Effector memory CD8-positive, alpha-beta T cell (primary cell): ENCODE results near the gene BCL2.
A peak's percentile ranks its signal among the peaks of the same experiment; 100 is the strongest.

Source experiments
- ATAC-seq: fragments of 150-1000 bp; cut with Tn5 transposase; replicated peaks from 2 replicates; pipeline ENCODE4 v1.10.0; 2021; ENCODE audit warnings: mild to moderate bottlenecking, moderate library complexity
- DNase-seq, 3 experiments: peaks; one replicate each; pipeline ENCODE4 v3.0.0; 2021
- H3K27ac Mint-ChIP-seq, 2 donors: one replicate each; pipeline ENCODE4 v1.8.0; 2022; ENCODE audit warnings: mild to moderate bottlenecking in 2 of 2, mixed read lengths in 2 of 2, moderate library complexity in 2 of 2
- H3K27me3 Mint-ChIP-seq, 2 donors: one replicate each; pipeline ENCODE4 v1.8.0; 2022; ENCODE audit warnings: mixed read lengths in 2 of 2
- H3K36me3 Mint-ChIP-seq: one replicate; pipeline ENCODE4 v1.8.0; 2022; ENCODE audit warnings: mild to moderate bottlenecking, moderate library complexity, mixed read lengths; ENCODE audit not compliant: insufficient read depth
- H3K4me1 Mint-ChIP-seq, 2 donors: one replicate each; pipeline ENCODE4 v1.8.0; 2022; ENCODE audit warnings: low read depth in 2 of 2, mixed read lengths in 2 of 2
- H3K4me3 Mint-ChIP-seq, 2 donors: one replicate each; pipeline ENCODE4 v1.8.0; 2022; ENCODE audit warnings: mild to moderate bottlenecking in 2 of 2, mixed read lengths in 2 of 2, moderate library complexity in 2 of 2
- H3K9me3 Mint-ChIP-seq, 2 donors: one replicate each; pipeline ENCODE4 v1.8.0; 2022; ENCODE audit warnings: mixed read lengths in 2 of 2

Gene BCL2

DNA sequence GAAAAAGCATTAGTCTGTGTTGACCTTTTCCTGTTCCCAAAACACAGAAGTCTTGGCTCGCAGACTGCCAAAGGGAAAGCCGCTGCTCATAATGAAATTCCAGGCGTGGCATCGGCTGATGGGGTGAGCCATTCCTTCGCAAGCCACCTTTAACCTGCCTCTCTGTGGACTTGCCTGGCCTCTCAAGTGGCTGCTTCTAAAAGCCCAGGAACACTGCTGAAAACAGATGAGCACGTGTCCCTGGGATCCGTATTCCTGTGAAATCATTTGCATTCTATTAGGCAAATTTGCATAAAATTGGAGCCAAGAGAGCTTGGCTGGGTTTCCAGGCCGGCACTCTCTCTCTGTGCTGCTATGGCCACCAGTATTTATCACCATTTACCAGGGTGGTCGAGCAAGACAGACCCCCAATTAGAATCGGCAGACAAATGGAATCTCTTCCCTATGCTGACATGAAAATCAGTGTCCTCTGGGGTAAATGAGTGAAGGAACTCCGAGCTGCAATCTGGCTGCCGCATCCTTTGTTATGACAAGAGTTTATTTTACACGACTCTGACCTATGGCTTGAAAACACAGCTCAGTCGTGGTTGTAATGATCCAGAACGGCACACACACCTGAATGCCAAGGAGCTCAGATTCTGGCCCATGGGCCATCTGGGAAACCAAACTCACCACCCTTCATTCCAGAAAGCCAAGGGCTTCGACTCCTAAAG, 21.7 kb downstream of the BCL2 start:
- Mint-ChIP-seq H3K9me3 (no peaks in the 10 kb centered on the region), H3K27me3 (no peaks in the 10 kb centered on the region), H3K4me3 (peak overlapping the region in 1 of 2 donors; percentile 26), H3K4me1 (peaks cover 49 to 66% of the 10 kb centered on the region in 2 donors), H3K27ac (peak overlapping the region in 1 of 2 donors; percentile 94), H3K36me3 (peaks cover 35% of the 10 kb centered on the region)
- DNase-seq (no peak), ATAC-seq (no peak)

DNA sequence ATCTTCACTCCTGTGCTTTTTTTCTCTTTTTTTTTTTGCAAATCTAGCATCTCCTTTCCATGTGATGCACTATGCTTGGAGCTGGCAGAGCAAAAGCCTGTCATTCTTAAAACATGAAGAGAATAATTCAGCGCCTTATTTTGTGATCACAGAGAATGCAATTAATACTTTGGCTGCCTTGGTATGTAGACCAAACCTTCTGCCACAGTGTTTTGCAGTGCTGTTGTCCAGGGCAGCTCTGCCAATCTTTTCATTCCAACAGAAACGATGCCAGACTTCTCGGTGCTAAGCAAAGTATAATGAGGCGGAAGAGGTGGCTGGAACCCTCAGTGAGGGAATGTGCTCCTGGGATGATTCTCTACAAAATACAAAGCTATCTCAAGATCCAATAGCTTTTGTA, 25.6 kb downstream of the BCL2 start:
- ATAC-seq (no peak), DNase-seq (no peak)
- Mint-ChIP-seq H3K27ac (peak overlapping the region in 1 of 2 donors; percentile 85), H3K4me1 (peaks cover 10 to 58% of the 10 kb centered on the region in 2 donors), H3K27me3 (no peaks in the 10 kb centered on the region), H3K9me3 (no peaks in the 10 kb centered on the region), H3K4me3 (no peak overlapping the region), H3K36me3 (peaks cover 17% of the 10 kb centered on the region)

DNA sequence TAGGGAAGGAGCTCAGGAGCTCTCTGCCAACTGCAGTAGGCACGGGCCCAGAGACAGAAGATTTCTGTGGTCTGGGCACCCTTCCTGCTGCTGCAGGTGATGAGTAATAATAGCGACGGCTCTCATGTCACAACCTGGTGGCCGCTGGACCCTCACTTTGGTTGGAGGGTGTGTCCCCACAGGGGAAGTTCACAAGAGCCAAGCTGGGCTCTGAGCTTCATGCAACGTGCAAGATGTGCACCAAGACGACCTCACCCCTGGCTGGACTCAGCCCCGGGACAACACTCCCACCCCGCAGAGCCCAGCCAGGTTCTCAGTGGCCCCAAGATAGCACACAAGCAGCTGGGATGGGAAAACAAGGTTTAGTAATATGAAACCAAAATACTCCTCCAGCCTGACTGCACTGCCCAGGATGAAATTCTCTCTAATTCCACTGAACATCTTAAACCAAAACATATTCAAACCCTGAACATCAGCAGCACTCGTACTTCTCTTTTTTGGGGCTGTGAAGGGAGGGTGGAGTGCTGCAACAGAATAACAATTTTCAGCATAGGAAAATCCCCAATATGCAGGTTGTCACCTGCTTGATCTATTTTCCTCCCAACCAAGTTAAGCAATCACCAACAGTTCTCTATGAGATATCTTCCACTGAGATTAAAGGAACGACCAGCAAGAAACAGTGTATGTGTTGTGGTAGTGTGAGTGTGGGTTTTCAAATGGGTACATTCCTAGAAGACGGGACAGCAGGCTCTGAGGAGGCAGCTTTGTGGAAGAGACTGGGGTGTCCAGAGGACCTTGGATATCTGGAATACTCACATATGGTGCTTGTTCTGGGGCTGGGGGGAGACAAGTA, 26.5 kb downstream of the BCL2 start:
- Mint-ChIP-seq H3K27me3 (no peaks in the 10 kb centered on the region), H3K4me1 (peaks cover 1 to 51% of the 10 kb centered on the region in 2 donors), H3K27ac (peak overlapping the region in 1 of 2 donors; percentile 85), H3K9me3 (no peaks in the 10 kb centered on the region), H3K4me3 (peak overlapping the region; percentile 73 to 77), H3K36me3 (peaks cover 17% of the 10 kb centered on the region)
- DNase-seq = peak in 1 of 3 experiments; percentile 17
- peak; percentile 66 for ATAC-seq

GRCh38 chr18:63291278-63291677, 28.3 kb downstream of the BCL2 start:
- no peaks in the 10 kb centered on the region for H3K27me3 Mint-ChIP-seq
- DNase-seq (no peak), ATAC-seq (peak; percentile 39)
- no peak overlapping the region for H3K27ac Mint-ChIP-seq
- peaks cover 12% of the 10 kb centered on the region for H3K36me3 Mint-ChIP-seq
- no peaks in the 10 kb centered on the region for H3K9me3 Mint-ChIP-seq
- H3K4me3 Mint-ChIP-seq = peak overlapping the region in 1 of 2 donors; percentile 57
- peaks cover 0 to 48% of the 10 kb centered on the region in 2 donors for H3K4me1 Mint-ChIP-seq

DNA sequence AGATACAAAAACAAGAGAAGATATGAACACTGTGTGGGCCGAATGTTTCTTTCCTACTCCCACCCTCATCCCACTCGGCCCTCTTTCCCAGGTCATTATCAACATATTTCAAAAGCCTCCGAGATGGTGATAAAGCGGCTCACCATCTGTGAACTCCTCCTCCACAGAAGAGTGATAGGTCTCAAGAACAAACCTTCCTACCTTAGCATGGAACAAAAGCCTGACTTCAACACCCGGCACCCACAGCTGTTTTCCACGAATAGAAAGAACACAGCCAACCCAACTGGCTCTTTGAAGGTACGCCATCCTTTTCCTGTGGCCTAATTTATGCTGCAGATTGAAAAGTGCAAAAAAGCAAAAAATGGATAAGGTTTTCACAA, 28.8 kb downstream of the BCL2 start:
- ATAC-seq = peak; percentile 83
- no peaks in the 10 kb centered on the region for H3K27me3 Mint-ChIP-seq

DNA sequence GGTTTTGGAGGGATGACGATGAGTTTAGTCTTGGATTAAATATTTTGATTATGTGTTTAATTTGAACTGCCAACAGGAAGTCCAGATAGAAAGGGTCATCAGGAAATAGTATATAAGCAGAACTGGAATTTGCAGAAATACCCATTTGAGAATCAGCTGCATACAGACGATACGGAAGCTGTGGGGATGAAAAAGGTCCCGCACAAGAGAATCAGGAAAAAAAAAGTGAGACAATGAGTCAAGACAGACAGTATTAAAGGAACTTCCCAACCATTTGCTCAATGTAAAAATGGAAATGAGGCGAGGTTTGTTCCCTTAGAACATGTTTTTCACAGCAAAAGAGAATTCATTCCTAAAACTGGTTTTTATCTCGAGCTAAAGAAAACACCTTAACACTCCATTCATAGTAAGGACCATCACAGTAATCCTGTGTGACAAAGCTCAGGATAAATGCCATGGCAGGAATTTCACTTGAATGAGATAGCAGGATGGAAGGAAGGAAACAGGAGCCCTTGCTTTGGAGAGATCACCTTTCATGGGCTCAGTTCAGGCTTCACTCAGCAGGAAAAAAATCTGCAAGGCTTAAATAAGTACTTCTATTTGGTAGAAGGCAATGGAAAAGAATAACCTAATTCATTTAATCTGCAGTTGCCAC, 29.3 kb downstream of the BCL2 start:
- H3K4me3 Mint-ChIP-seq = peak overlapping the region in 1 of 2 donors; percentile 57
- H3K4me1 Mint-ChIP-seq = peaks cover 4 to 48% of the 10 kb centered on the region in 2 donors
- no peak for ATAC-seq

More for the DNA sequence above, 28.8 kb downstream of the BCL2 start:
- peak in 1 of 3 experiments; percentile 25 for DNase-seq
- Mint-ChIP-seq H3K4me1 (peaks cover 1 to 51% of the 10 kb centered on the region in 2 donors), H3K4me3 (peak overlapping the region in 1 of 2 donors; percentile 57), H3K27ac (no peak overlapping the region), H3K36me3 (peaks cover 12% of the 10 kb centered on the region), H3K9me3 (no peaks in the 10 kb centered on the region)

GRCh38 chr18:63288311-63288710, 31.3 kb downstream of the BCL2 start:
- Mint-ChIP-seq H3K4me1 (peaks cover 11 to 49% of the 10 kb centered on the region in 2 donors), H3K36me3 (peaks cover 5% of the 10 kb centered on the region)

More for the DNA sequence above, 29.3 kb downstream of the BCL2 start:
- H3K27ac Mint-ChIP-seq = no peak overlapping the region
- no peaks in the 10 kb centered on the region for H3K27me3 Mint-ChIP-seq
- H3K36me3 Mint-ChIP-seq = peaks cover 9% of the 10 kb centered on the region
- DNase-seq = no peak
- H3K9me3 Mint-ChIP-seq = no peaks in the 10 kb centered on the region

GRCh38 chr18:63287691-63288220, 31.8 kb downstream of the BCL2 start:
- H3K36me3 Mint-ChIP-seq = peaks cover 5% of the 10 kb centered on the region

More at GRCh38 chr18:63288311-63288710, 31.3 kb downstream of the BCL2 start:
- H3K4me3 Mint-ChIP-seq = no peak overlapping the region
- no peaks in the 10 kb centered on the region for H3K27me3 Mint-ChIP-seq
- H3K27ac Mint-ChIP-seq = no peak overlapping the region
- DNase-seq (no peak), ATAC-seq (no peak)
- no peaks in the 10 kb centered on the region for H3K9me3 Mint-ChIP-seq

GRCh38 chr18:63286926-63287325, 32.6 kb downstream of the BCL2 start:
- no peaks in the 10 kb centered on the region for H3K36me3 Mint-ChIP-seq
- peaks cover 12 to 37% of the 10 kb centered on the region in 2 donors for H3K4me1 Mint-ChIP-seq
- no peak overlapping the region for H3K27ac Mint-ChIP-seq
- no peak for ATAC-seq
- H3K9me3 Mint-ChIP-seq = no peaks in the 10 kb centered on the region
- no peaks in the 10 kb centered on the region for H3K27me3 Mint-ChIP-seq
- H3K4me3 Mint-ChIP-seq = no peak overlapping the region
- DNase-seq = no peak

More at GRCh38 chr18:63287691-63288220, 31.8 kb downstream of the BCL2 start:
- H3K9me3 Mint-ChIP-seq = no peaks in the 10 kb centered on the region
- H3K4me3 Mint-ChIP-seq = no peak overlapping the region
- peaks cover 12 to 44% of the 10 kb centered on the region in 2 donors for H3K4me1 Mint-ChIP-seq
- no peak overlapping the region for H3K27ac Mint-ChIP-seq
- DNase-seq (no peak), ATAC-seq (no peak)
- no peaks in the 10 kb centered on the region for H3K27me3 Mint-ChIP-seq

GRCh38 chr18:63284827-63285733, 34.5 kb downstream of the BCL2 start:
- Mint-ChIP-seq H3K36me3 (peaks cover 10% of the 10 kb centered on the region), H3K4me3 (peak overlapping the region in 1 of 2 donors; percentile 7), H3K9me3 (no peaks in the 10 kb centered on the region), H3K4me1 (peaks cover 23 to 30% of the 10 kb centered on the region in 2 donors), H3K27ac (peak overlapping the region in 1 of 2 donors; percentile 36), H3K27me3 (no peaks in the 10 kb centered on the region)
- ATAC-seq (no peak), DNase-seq (no peak)

- peaks cover 27 to 29% of the 10 kb centered on the region in 2 donors for H3K4me1 Mint-ChIP-seq
Observed at GRCh38 chr18:63284173-63284799, 35.3 kb downstream of the BCL2 start.

More at GRCh38 chr18:63284173-63284799, 35.3 kb downstream of the BCL2 start:
- Mint-ChIP-seq H3K4me3 (peak overlapping the region in 1 of 2 donors; percentile 7), H3K27ac (peak overlapping the region in 1 of 2 donors; percentile 36), H3K36me3 (peaks cover 10% of the 10 kb centered on the region), H3K27me3 (no peaks in the 10 kb centered on the region), H3K9me3 (no peaks in the 10 kb centered on the region)
- DNase-seq = no peak
- ATAC-seq = no peak
